Stomach (tissue), 9 donors: ENCODE data around the gene C16orf92. TPM values are rescaled to one million over a fixed set of nuclear protein-coding genes. Genes with fewer than 3 reads are reported as not detected.
A peak's percentile ranks its signal among the peaks of the same experiment; 100 is the strongest.

Experiments
- DNase-seq, 2 donors: peaks; one replicate each; pipeline versions ENCODE4 v3.0.0 to v3.0.0-alpha.2; 2013 to 2019
- H3K27ac ChIP-seq, 5 donors: fragments of 200-600 bp in 4 of 5; sonication (generic) in 4 of 5; one replicate each; pipeline ENCODE4 v1.5.1; 2013 to 2019; ENCODE audit warnings: mild to moderate bottlenecking in 1 of 5, moderate library complexity in 1 of 5
- H3K27me3 ChIP-seq, 3 donors: fragments of 200-600 bp; sonication (generic); one replicate each; pipeline ENCODE4 v1.5.1; 2017 to 2019; ENCODE audit warnings: mixed run types in 1 of 3
- H3K36me3 ChIP-seq, 4 donors: fragments of 200-600 bp; sonication (generic); 1 replicate in 3 of 4; 2 replicates in 1 of 4; pipeline ENCODE4 v1.5.1; 2016 to 2019
- H3K4me1 ChIP-seq, 4 donors: fragments of 200-600 bp; sonication (generic); one replicate each; pipeline ENCODE4 v1.5.1; 2016 to 2019
- H3K4me3 ChIP-seq, 4 donors: fragments of 200-600 bp; sonication (generic) in 3 of 4; one replicate each; pipeline ENCODE4 v1.5.1; 2016 to 2019; ENCODE audit warnings: mild to moderate bottlenecking in 1 of 4
- H3K9me3 ChIP-seq, 4 donors: fragments of 200-600 bp; sonication (generic); one replicate each; pipeline ENCODE4 v1.5.1; 2016 to 2019
- EP300 ChIP-seq: sonication (generic); formaldehyde crosslinking; IDR thresholded peaks from one replicate; pipeline ENCODE4 v1.6.1; 2017; ENCODE audit warnings: antibody characterized with exemption
- POLR2A ChIP-seq, 4 donors: fragments of 450-650 bp; IDR thresholded peaks; one replicate each; pipeline ENCODE4 v1.6.1; 2016; ENCODE audit warnings: antibody characterized with exemption in 4 of 4, control low read depth in 2 of 4, mild to moderate bottlenecking in 1 of 4, moderate library complexity in 1 of 4
- POLR2AphosphoS5 ChIP-seq, 3 donors: sonication (generic); formaldehyde crosslinking; IDR thresholded peaks; one replicate each; pipeline ENCODE4 v1.6.1; 2016; ENCODE audit warnings: antibody characterized with exemption in 3 of 3
- WGBS, 5 donors: extraction: QIAGEN DNeasy Blood & Tissue Kit in 3 of 5; methylation state at CpG; one replicate each; pipeline versions ENCODE4 v1.1.5 to v1.1.7; 2013 to 2018; 5-methylcytosine and 5-hydroxymethylcytosine counted together
- intact Hi-C: fragments of 100-400 bp; cut with DNase I; formaldehyde crosslinking; loops from one replicate; pipeline ENCODE4 v1.15.1; 2023; ENCODE audit warnings: low total_unique reads
- polyA plus RNA-seq, 3 donors: library from polyadenylated mRNA; stranded (reverse); fragments of 200-250 nt; gene quantifications; one replicate each; pipeline ENCODE4 v1.2.3, GENCODE V29; 2013
- total RNA-seq, 5 donors: library from RNA; depleted of rRNA; stranded (reverse); fragments of >200 nt; gene quantifications; one replicate each; pipeline versions ENCODE4 v1.1.0 to v1.2.3, GENCODE V29; 2014 to 2016
- TF ChIP-seq, protein P1 (sequence below), 7 experiments: fragments of 450-650 bp in 4 of 7; fragments of 200-600 bp in 3 of 7; sonication (generic) in 3 of 7; IDR thresholded peaks; one replicate each; pipeline ENCODE4 v1.5.1; 2016 to 2019; ENCODE audit warnings: antibody characterized with exemption in 7 of 7, control low read depth in 2 of 7, mild to moderate bottlenecking in 1 of 7
- donor health status: healthy with polysubstance abuse.
- donor health status: Bipolar disorder and iron deficiency.
- donor health status: healthy.

Gene C16orf92
- total and polyA plus RNA-seq, 8 donors: not detected

GRCh38 chr16:30009085-30009862, 13.7 kb upstream of the C16orf92 start:
- no peak for DNase-seq
- no peak overlapping the region for H3K27ac ChIP-seq
- 28 to 51% (median 39%) methylated on average over 15 to 26 of the region's 26 CpGs for WGBS, 5 donors
- peaks cover 0 to 4% (median 0%) of the 10 kb centered on the region in 4 donors for H3K36me3 ChIP-seq
- TF ChIP-seq POLR2A (IDR thresholded peaks at IDR 0.05) (no peak), EP300 (no peak), POLR2AphosphoS5 (IDR thresholded peaks at IDR 0.05) (no peak)
- TF ChIP-seq, protein P1, sequence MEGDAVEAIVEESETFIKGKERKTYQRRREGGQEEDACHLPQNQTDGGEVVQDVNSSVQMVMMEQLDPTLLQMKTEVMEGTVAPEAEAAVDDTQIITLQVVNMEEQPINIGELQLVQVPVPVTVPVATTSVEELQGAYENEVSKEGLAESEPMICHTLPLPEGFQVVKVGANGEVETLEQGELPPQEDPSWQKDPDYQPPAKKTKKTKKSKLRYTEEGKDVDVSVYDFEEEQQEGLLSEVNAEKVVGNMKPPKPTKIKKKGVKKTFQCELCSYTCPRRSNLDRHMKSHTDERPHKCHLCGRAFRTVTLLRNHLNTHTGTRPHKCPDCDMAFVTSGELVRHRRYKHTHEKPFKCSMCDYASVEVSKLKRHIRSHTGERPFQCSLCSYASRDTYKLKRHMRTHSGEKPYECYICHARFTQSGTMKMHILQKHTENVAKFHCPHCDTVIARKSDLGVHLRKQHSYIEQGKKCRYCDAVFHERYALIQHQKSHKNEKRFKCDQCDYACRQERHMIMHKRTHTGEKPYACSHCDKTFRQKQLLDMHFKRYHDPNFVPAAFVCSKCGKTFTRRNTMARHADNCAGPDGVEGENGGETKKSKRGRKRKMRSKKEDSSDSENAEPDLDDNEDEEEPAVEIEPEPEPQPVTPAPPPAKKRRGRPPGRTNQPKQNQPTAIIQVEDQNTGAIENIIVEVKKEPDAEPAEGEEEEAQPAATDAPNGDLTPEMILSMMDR (IDR thresholded peaks at IDR 0.05): no peak
- intact Hi-C loops: no loop called here
- H3K27me3 ChIP-seq: peaks cover 25 to 57% (median 35%) of the 10 kb centered on the region in 3 donors
- H3K4me3 ChIP-seq: no peak overlapping the region
- peaks cover 25 to 42% (median 38%) of the 10 kb centered on the region in 4 donors for H3K4me1 ChIP-seq
- H3K9me3 ChIP-seq: no peaks in the 10 kb centered on the region

- Histone ChIP-seq H3K4me1 (peaks cover 19 to 34% (median 28%) of the 10 kb centered on the region in 4 donors), H3K36me3 (no peaks in the 10 kb centered on the region), H3K4me3 (peak overlapping the region; percentile 35 to 55 (median 43)), H3K9me3 (no peaks in the 10 kb centered on the region), H3K27me3 (peaks cover 25 to 57% (median 35%) of the 10 kb centered on the region in 3 donors), H3K27ac (no peak overlapping the region)
- WGBS, 5 donors: 14 to 25% (median 20%) methylated on average over 24 to 34 of the region's 34 CpGs
- DNase-seq: no peak
- intact Hi-C loops: no loop called here
- no peak for TF ChIP-seq EP300
- TF ChIP-seq POLR2A (IDR thresholded peaks at IDR 0.05): no peak
- no peak for TF ChIP-seq POLR2AphosphoS5 (IDR thresholded peaks at IDR 0.05)
- TF ChIP-seq, protein P1 (IDR thresholded peaks at IDR 0.05): no peak
Measured at GRCh38 chr16:30009990-30010843, 12.8 kb upstream of the C16orf92 start.

DNA sequence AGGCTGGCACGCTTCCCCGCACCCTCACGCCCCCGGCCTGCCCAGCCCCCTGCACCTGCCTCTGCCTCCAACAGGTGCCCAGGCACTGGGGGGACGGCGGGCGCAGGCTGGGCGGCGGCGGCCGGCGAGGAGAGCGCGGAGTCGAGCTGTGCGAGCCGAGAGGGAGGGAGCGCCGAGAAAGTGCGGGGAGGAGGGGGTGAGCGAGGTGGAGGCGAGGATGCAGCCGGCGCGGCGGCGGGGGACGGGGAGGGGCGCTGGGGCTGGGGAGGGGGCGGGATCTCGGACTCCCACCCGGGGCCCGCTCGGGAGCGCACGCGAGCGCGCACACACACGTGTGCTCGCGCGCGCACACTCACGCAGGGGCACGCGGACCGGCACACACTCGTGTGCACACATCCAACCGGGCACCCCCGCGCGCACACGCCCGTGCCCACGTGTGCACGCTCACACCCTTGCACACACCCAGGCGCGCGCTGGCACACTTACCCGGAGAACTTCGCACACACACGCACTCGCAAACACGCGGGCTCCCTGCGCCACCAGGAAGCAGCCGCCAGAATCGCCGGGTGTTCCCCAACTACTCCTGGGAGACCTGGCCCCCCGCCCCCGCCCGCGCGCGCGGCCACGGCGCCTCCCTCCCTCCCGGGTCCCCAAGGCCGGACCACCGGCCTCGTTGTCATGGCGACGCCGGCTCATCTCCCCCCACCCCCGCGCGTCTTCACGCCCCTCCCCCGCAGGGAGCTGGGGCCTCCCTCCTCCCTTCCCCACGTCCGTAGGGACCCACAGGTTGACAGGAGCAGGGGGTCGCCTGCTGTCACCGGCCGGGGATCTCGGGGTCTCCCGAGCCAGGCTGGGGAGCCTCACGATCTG, 11.9 kb upstream of the C16orf92 start, which contains the start of gene DOC2A:
Gene DOC2A, minus strand, starts transcription at position 184 of the 870 bp plus-strand sequence. CDS start 805 bp downstream, outside the sequence.
- TF ChIP-seq EP300 (no peak), POLR2AphosphoS5 (IDR thresholded peaks at IDR 0.05) (no peak), POLR2A (IDR thresholded peaks at IDR 0.05) (no peak)
- TF ChIP-seq, protein P1 (IDR thresholded peaks at IDR 0.05): no peak
- H3K27me3 ChIP-seq: peaks cover 25 to 57% (median 35%) of the 10 kb centered on the region in 3 donors
- 0 to 4% (median 0%) methylated on average over 17 to 99 of the region's 99 CpGs for WGBS, 5 donors
- peak within 1 kb of the TSS; percentile 35 to 55 (median 43) for H3K4me3 ChIP-seq
- peak in 1 of 2 donors; percentile 74 for DNase-seq
- H3K36me3 ChIP-seq: no peaks in the 10 kb centered on the region
- intact Hi-C loops: no loop called here
- no peak within 1 kb of the TSS for H3K27ac ChIP-seq
- H3K4me1 ChIP-seq: peaks cover 16 to 28% (median 21%) of the 10 kb centered on the region in 4 donors
- H3K9me3 ChIP-seq: no peaks in the 10 kb centered on the region
